ENCODE data around the gene LDLRAD4. TPM values are rescaled to one million over a fixed set of nuclear protein-coding genes. Genes with fewer than 3 reads are reported as not detected.

LDLRAD4 gene
- total RNA-seq, 1 experiment from 2014 or later, result 3.6 TPM

- Histone ChIP-seq H3K4me3 (ENCODE audit: low read depth, low read length, poor library complexity, severe bottlenecking) (no peak overlapping the region), H3K9me3 (ENCODE audit: low read depth, low read length, poor library complexity, severe bottlenecking) (no peaks in the 10 kb centered on the region), H3K36me3 (ENCODE audit: insufficient read depth, low read length, poor library complexity, severe bottlenecking) (no peaks in the 10 kb centered on the region), H3K27ac (ENCODE audit: low read depth, low read length, poor library complexity, severe bottlenecking) (no peak overlapping the region), H3K4me1 (ENCODE audit: insufficient read depth, low read length, poor library complexity, severe bottlenecking) (peaks cover 22% of the 10 kb centered on the region), H3K27me3 (replicated peaks; ENCODE audit: insufficient read depth, low read depth, low read length, poor library complexity) (no peaks in the 10 kb centered on the region)
- CTCF ChIA-PET, result no interaction called here
- no TSS peak for BruUV-seq (replicated peaks)
- DNase-seq (ENCODE audit: low spot score), result no peak
- TF ChIP-seq EZH2 (IDR thresholded peaks at IDR 0.05; ENCODE audit: borderline replicate concordance, low read depth, low read length, poor library complexity, severe bottlenecking) (no peak), CTCF (conservative IDR thresholded peaks at IDR 0.05; ENCODE audit: low read depth, low read length) (no peak)
- intact Hi-C loops (cut with micrococcal nuclease; ENCODE audit: unreplicated experiment), result no loop called here
- POLR2A ChIA-PET (ENCODE audit: low non-redundant PET), result no interaction called here
Measured at GRCh38 chr18:13379062-13379865, 160.7 kb downstream of the LDLRAD4 start.

GRCh38 chr18:13379930-13380690 lies 161.6 kb downstream of the LDLRAD4 start:
- POLR2A ChIA-PET (ENCODE audit: low non-redundant PET), result no interaction called here
- Histone ChIP-seq H3K27ac (ENCODE audit: low read depth, low read length, poor library complexity, severe bottlenecking) (no peak overlapping the region), H3K9me3 (ENCODE audit: low read depth, low read length, poor library complexity, severe bottlenecking) (no peaks in the 10 kb centered on the region), H3K4me3 (ENCODE audit: low read depth, low read length, poor library complexity, severe bottlenecking) (no peak overlapping the region), H3K4me1 (ENCODE audit: insufficient read depth, low read length, poor library complexity, severe bottlenecking) (peaks cover 17% of the 10 kb centered on the region), H3K36me3 (ENCODE audit: insufficient read depth, low read length, poor library complexity, severe bottlenecking) (no peaks in the 10 kb centered on the region), H3K27me3 (replicated peaks; ENCODE audit: insufficient read depth, low read depth, low read length, poor library complexity) (no peaks in the 10 kb centered on the region)
- intact Hi-C loops (cut with micrococcal nuclease; ENCODE audit: unreplicated experiment), result no loop called here
- CTCF ChIA-PET, result no interaction called here
- no peak for DNase-seq (ENCODE audit: low spot score)
- no TSS peak for BruUV-seq (replicated peaks)
- TF ChIP-seq EZH2 (IDR thresholded peaks at IDR 0.05; ENCODE audit: borderline replicate concordance, low read depth, low read length, poor library complexity, severe bottlenecking) (no peak), CTCF (conservative IDR thresholded peaks at IDR 0.05; ENCODE audit: low read depth, low read length) (no peak)

GRCh38 chr18:13380691-13381070 lies 162.1 kb downstream of the LDLRAD4 start:
- CTCF ChIA-PET, result no interaction called here
- BruUV-seq (replicated peaks), result no TSS peak
- POLR2A ChIA-PET (ENCODE audit: low non-redundant PET), result no interaction called here
- Histone ChIP-seq H3K27me3 (replicated peaks; ENCODE audit: insufficient read depth, low read depth, low read length, poor library complexity) (no peaks in the 10 kb centered on the region), H3K4me1 (ENCODE audit: insufficient read depth, low read length, poor library complexity, severe bottlenecking) (peaks cover 11% of the 10 kb centered on the region), H3K4me3 (ENCODE audit: low read depth, low read length, poor library complexity, severe bottlenecking) (no peak overlapping the region), H3K36me3 (ENCODE audit: insufficient read depth, low read length, poor library complexity, severe bottlenecking) (no peaks in the 10 kb centered on the region), H3K9me3 (ENCODE audit: low read depth, low read length, poor library complexity, severe bottlenecking) (no peaks in the 10 kb centered on the region), H3K27ac (ENCODE audit: low read depth, low read length, poor library complexity, severe bottlenecking) (no peak overlapping the region)
- intact Hi-C loops (cut with micrococcal nuclease; ENCODE audit: unreplicated experiment), result no loop called here
- TF ChIP-seq EZH2 (IDR thresholded peaks at IDR 0.05; ENCODE audit: borderline replicate concordance, low read depth, low read length, poor library complexity, severe bottlenecking), result no peak
- no peak for TF ChIP-seq CTCF (conservative IDR thresholded peaks at IDR 0.05; ENCODE audit: low read depth, low read length)
- no peak for DNase-seq (ENCODE audit: low spot score)

All from A673 (cell line).